MM.1S (cell line): ENCODE data around the gene MRPS26.

Experiments
- EZH2 ChIP-seq: fragments of 300-600 bp; sonication (generic); optimal IDR thresholded peaks from 2 replicates; pipeline ENCODE3; 2017; ENCODE audit warnings: low read depth, mild to moderate bottlenecking, antibody characterized with exemption, low read length, mixed read lengths
- EZH2phosphoT487 ChIP-seq: fragments of 300-600 bp; sonication (generic); IDR thresholded peaks from 2 replicates; pipeline ENCODE4 v1.6.1; 2018; ENCODE audit warnings: antibody characterized with exemption, low read length
- TF ChIP-seq, protein P1 (sequence below): fragments of 300-600 bp; sonication (generic); IDR thresholded peaks from 2 replicates; pipeline ENCODE4 v1.5.1; 2016; ENCODE audit warnings: antibody characterized with exemption, low read length, mixed read lengths

DNA sequence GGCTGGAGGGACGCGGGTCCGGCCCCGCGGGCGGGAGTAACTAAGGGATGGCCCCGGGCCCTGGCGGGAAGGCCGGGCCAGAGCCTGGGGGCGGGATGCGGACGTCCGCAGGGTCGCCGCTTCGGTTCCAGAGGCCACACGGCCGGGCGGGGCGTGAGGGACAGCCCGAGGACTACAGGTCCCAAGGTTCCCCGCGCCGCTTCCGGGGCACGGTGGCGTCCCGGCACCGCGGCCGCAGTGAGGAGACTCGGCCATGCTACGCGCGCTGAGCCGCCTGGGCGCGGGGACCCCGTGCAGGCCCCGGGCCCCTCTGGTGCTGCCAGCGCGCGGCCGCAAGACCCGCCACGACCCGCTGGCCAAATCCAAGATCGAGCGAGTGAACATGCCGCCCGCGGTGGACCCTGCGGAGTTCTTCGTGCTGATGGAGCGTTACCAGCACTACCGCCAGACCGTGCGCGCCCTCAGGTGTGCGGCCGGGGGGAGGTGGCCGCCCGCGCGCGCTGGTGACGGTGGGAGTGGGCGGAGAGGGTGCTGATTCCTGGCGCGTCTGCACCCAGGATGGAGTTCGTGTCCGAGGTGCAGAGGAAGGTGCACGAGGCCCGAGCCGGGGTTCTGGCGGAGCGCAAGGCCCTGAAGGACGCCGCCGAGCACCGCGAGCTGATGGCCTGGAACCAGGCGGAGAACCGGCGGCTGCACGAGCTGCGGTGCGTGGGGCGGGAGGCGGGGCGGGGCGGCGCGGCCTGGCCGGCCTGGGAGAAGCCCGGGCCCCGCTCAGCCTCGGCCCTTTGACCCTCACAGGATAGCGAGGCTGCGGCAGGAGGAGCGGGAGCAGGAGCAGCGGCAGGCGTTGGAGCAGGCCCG, at the start of gene MRPS26:
- TF ChIP-seq EZH2phosphoT487 = no peak
- TF ChIP-seq, protein P1, sequence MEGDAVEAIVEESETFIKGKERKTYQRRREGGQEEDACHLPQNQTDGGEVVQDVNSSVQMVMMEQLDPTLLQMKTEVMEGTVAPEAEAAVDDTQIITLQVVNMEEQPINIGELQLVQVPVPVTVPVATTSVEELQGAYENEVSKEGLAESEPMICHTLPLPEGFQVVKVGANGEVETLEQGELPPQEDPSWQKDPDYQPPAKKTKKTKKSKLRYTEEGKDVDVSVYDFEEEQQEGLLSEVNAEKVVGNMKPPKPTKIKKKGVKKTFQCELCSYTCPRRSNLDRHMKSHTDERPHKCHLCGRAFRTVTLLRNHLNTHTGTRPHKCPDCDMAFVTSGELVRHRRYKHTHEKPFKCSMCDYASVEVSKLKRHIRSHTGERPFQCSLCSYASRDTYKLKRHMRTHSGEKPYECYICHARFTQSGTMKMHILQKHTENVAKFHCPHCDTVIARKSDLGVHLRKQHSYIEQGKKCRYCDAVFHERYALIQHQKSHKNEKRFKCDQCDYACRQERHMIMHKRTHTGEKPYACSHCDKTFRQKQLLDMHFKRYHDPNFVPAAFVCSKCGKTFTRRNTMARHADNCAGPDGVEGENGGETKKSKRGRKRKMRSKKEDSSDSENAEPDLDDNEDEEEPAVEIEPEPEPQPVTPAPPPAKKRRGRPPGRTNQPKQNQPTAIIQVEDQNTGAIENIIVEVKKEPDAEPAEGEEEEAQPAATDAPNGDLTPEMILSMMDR = no peak
- no peak for TF ChIP-seq EZH2
